Measurements from ENCODE around the gene WDR7.

GRCh38 chr18:56967035-56967434 is 315.9 kb downstream of the WDR7 start:
- TF ChIP-seq EP300 (IDR thresholded peaks at IDR 0.05) (no peak), POLR2A (IDR thresholded peaks at IDR 0.05) (no peak), CTCF (IDR thresholded peaks at IDR 0.05) (no peak)

All from gastroesophageal sphincter (tissue), 3 donors.